Astrocyte (in vitro differentiated cells and primary cell): ENCODE results near the gene ART5.

ENCODE experiments used
- EZH2 ChIP-seq: IDR thresholded peaks from 2 replicates; pipeline ENCODE4 v1.6.1; 2012; ENCODE audit warnings: mild to moderate bottlenecking, low read length, inconsistent platforms; ENCODE audit not compliant: insufficient read depth
- TF ChIP-seq, protein P1 (sequence below): IDR thresholded peaks from 2 replicates; pipeline ENCODE4 v1.5.1; 2011; ENCODE audit warnings: low read depth, mild to moderate bottlenecking, inconsistent platforms, low read length, moderate library complexity; ENCODE audit not compliant: insufficient read depth

GRCh38 chr11:3683039-3683438 lies 41.2 kb upstream of the ART5 start:
- TF ChIP-seq, protein P1, sequence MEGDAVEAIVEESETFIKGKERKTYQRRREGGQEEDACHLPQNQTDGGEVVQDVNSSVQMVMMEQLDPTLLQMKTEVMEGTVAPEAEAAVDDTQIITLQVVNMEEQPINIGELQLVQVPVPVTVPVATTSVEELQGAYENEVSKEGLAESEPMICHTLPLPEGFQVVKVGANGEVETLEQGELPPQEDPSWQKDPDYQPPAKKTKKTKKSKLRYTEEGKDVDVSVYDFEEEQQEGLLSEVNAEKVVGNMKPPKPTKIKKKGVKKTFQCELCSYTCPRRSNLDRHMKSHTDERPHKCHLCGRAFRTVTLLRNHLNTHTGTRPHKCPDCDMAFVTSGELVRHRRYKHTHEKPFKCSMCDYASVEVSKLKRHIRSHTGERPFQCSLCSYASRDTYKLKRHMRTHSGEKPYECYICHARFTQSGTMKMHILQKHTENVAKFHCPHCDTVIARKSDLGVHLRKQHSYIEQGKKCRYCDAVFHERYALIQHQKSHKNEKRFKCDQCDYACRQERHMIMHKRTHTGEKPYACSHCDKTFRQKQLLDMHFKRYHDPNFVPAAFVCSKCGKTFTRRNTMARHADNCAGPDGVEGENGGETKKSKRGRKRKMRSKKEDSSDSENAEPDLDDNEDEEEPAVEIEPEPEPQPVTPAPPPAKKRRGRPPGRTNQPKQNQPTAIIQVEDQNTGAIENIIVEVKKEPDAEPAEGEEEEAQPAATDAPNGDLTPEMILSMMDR = no peak
- TF ChIP-seq EZH2 = no peak
